HL-60 (cell line): ENCODE results near the gene SLC22A5.

Source experiments
- DNase-seq, 2 experiments: peaks; one replicate each; pipeline ENCODE4 v3.0.0-alpha.2; 2010 to 2020; ENCODE audit warnings: low read depth in 1 of 2, low spot score in 1 of 2
- H3K27ac ChIP-seq: fragments of 250-450 bp; sonication (Bioruptor Pico); replicated peaks from 2 replicates; pipeline ENCODE4 v1.5.1; 2020; ENCODE audit warnings: mild to moderate bottlenecking, moderate library complexity
- H3K27me3 ChIP-seq: fragments of 250-450 bp; sonication (Bioruptor Pico); 2 replicates; pipeline ENCODE4 v1.5.1; 2021; ENCODE audit warnings: mild to moderate bottlenecking, moderate library complexity; ENCODE audit not compliant: insufficient read depth, poor library complexity, severe bottlenecking
- H3K4me3 ChIP-seq: replicated peaks from 2 replicates; pipeline ENCODE4 v1.5.1; 2011; ENCODE audit warnings: mild to moderate bottlenecking, control low read depth, low read length; ENCODE audit not compliant: insufficient read depth
- CTCF ChIP-seq: IDR thresholded peaks from one replicate; pipeline ENCODE4 v1.5.1; 2011; ENCODE audit warnings: low read length, control low read depth, inconsistent platforms; ENCODE audit not compliant: insufficient read depth
- GABPA ChIP-seq: IDR thresholded peaks from 2 replicates; pipeline ENCODE4 v1.6.1; 2012; ENCODE audit warnings: low read depth
- POLR2AphosphoS5 ChIP-seq: IDR thresholded peaks from 2 replicates; pipeline ENCODE4 v1.6.1; 2012; ENCODE audit warnings: low read depth
- REST ChIP-seq: IDR thresholded peaks from 2 replicates; pipeline ENCODE4 v1.6.1; 2012; ENCODE audit warnings: low read depth; ENCODE audit not compliant: insufficient replicate concordance
- SPI1 ChIP-seq: IDR thresholded peaks from 2 replicates; pipeline ENCODE4 v1.6.1; 2012; ENCODE audit warnings: low read depth, mild to moderate bottlenecking, borderline replicate concordance
- long read RNA-seq: library from polyadenylated mRNA; unstranded; transcript quantifications from one replicate; pipeline ENCODE4 v2.0.0, GENCODE V29; 2020

SLC22A5 gene
- long read RNA-seq, transcript SLC22A5-201 (10 exons, 3,237 nt): major isoform, 26 of 45 reads
- long read RNA-seq, partial matches to known transcripts: 1 of 45 reads
- long read RNA-seq, other reads (novel, unspliced or antisense): 16 of 45 reads

DNA sequence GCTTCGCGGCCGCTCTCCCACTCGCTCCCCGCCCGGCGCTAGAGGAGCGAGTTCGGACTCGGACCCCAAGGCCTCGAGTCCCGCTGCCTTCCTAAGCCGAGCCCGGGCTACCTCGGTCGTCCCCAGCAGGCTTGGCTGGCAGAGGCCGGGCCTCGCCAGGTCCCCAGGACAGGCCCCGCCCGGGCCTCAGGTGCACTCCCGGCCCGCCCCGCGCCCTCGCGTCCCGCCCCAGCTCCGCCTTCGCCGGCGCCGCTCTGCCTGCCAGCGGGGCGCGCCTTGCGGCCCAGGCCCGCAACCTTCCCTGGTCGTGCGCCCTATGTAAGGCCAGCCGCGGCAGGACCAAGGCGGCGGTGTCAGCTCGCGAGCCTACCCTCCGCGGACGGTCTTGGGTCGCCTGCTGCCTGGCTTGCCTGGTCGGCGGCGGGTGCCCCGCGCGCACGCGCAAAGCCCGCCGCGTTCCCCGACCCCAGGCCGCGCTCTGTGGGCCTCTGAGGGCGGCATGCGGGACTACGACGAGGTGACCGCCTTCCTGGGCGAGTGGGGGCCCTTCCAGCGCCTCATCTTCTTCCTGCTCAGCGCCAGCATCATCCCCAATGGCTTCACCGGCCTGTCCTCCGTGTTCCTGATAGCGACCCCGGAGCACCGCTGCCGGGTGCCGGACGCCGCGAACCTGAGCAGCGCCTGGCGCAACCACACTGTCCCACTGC lies at the start of gene SLC22A5:
SLC22A5 (plus strand) TSS at position 237 of the 707 bp plus-strand sequence; CDS start at position 500, 263 bp downstream.
- TF ChIP-seq POLR2AphosphoS5 (no peak), CTCF (no peak), SPI1 (no peak), GABPA (no peak), REST (no peak)
- H3K4me3 ChIP-seq: peak within 1 kb of the TSS; percentile 53

DNA sequence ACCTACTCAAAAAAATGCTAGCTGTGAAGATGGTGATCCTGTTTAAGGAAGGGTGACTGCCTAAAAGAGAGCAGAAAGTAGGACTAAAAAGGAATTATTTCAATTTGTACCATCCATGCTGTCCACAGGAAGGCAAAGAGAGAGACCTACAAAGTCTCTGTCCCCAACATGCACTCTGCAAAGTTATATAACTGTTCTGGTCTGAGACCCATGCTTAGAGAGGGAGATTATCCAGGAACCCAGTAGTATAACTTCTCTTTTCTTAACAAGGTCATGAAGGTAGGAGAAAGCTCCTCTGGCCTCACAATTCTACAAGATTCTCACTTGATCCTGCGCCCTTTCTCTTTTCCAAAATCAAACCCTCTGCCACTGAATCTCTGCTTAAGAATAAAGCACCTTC lies 49.5 kb upstream of the SLC22A5 start:
- TF ChIP-seq CTCF (no peak), REST (no peak), SPI1 (no peak), POLR2AphosphoS5 (no peak), GABPA (no peak)
- no peak for DNase-seq
- H3K4me3 ChIP-seq: no peak overlapping the region

More for the DNA sequence above, at the start of gene SLC22A5:
- peak in 1 of 2 experiments; percentile 30 for DNase-seq
- H3K27me3 ChIP-seq: no peaks in the 10 kb centered on the region
- H3K27ac ChIP-seq: peak within 1 kb of the TSS; percentile 66

DNA sequence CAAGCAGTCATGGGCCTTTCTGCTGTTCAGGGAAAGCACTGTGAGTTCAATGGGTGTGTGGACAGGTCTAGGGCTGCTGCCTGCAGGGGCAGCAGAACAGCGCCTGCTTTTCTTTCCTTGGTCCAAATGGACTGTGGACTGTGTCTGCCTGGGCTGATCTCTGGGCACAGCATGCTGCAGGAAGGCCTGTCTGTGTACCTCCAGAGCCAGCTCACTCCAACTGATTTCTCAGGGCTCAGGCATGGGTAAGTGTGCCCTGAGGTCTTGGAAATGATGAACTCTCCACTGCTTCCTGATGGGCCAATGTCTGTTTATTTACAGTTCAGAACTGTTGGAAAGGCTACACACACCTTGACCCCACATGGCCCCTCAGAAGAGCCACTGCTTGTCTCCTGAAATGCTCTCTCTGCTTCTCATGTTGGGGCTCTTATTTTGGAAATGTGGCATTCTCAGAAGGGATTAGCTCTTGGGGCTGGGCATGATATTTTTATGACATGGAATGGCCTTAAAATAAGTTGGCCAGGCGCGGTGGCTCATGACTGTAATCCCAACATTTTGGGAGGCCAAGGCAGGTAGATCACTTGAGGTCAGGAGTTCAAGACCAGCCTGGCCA lies 48.3 kb upstream of the SLC22A5 start:
- Histone ChIP-seq H3K27me3 (no peaks in the 10 kb centered on the region), H3K27ac (no peak overlapping the region), H3K4me3 (no peak overlapping the region)
- TF ChIP-seq POLR2AphosphoS5: no peak
- TF ChIP-seq REST: no peak
- no peak for TF ChIP-seq SPI1
- TF ChIP-seq CTCF: no peak
- no peak for TF ChIP-seq GABPA
- no peak for DNase-seq

More for the DNA sequence above, 49.5 kb upstream of the SLC22A5 start:
- no peaks in the 10 kb centered on the region for H3K27me3 ChIP-seq
- H3K27ac ChIP-seq: no peak overlapping the region
